ENCODE results near the gene JAM3.

JAM3 gene

GRCh38 chr11:134068829-134069425, at the start of gene JAM3:
JAM3 (plus strand) TSS chr11:134069072; CDS start chr11:134069084, 12 bp downstream.
- ATAC-seq, result peak; percentile 94 to 96

GRCh38 chr11:134019500-134019899, 49.4 kb upstream of the JAM3 start:
- ATAC-seq, result no peak

GRCh38 chr11:134020598-134020997, 48.3 kb upstream of the JAM3 start:
- no peak for ATAC-seq

- ATAC-seq, result no peak
Observed at GRCh38 chr11:134021326-134021725, 47.5 kb upstream of the JAM3 start.

GRCh38 chr11:134022748-134023147, 46.1 kb upstream of the JAM3 start:
- ATAC-seq, result no peak

- peak; percentile 40 to 52 for ATAC-seq
Observed at GRCh38 chr11:134024420-134025081, 44.3 kb upstream of the JAM3 start.

- ATAC-seq, result no peak
Observed at GRCh38 chr11:134025082-134025429, 43.8 kb upstream of the JAM3 start.

GRCh38 chr11:134026655-134027343, 42.1 kb upstream of the JAM3 start:
- ATAC-seq, result no peak

GRCh38 chr11:134027671-134028070, 41.2 kb upstream of the JAM3 start:
- ATAC-seq, result peak; percentile 36 to 50

- ATAC-seq, result no peak
Observed at GRCh38 chr11:134028368-134028920, 40.4 kb upstream of the JAM3 start.

GRCh38 chr11:134030853-134031252, 38.0 kb upstream of the JAM3 start:
- no peak for ATAC-seq

GRCh38 chr11:134032043-134032442, 36.8 kb upstream of the JAM3 start:
- no peak for ATAC-seq

- ATAC-seq, result no peak
Observed at GRCh38 chr11:134032501-134033091, 36.3 kb upstream of the JAM3 start.

GRCh38 chr11:134033276-134033675, 35.6 kb upstream of the JAM3 start:
- no peak for ATAC-seq

GRCh38 chr11:134033696-134034491, 35.0 kb upstream of the JAM3 start:
- ATAC-seq, result peak; percentile 89

GRCh38 chr11:134034496-134035381, 34.1 kb upstream of the JAM3 start:
- no peak for ATAC-seq

- ATAC-seq, result peak in 1 of 2 donors; percentile 1
Observed at GRCh38 chr11:134036492-134037045, 32.3 kb upstream of the JAM3 start.

GRCh38 chr11:134037046-134037908, 31.6 kb upstream of the JAM3 start:
- ATAC-seq, result peak; percentile 50 to 53

GRCh38 chr11:134038897-134039470, 29.9 kb upstream of the JAM3 start:
- no peak for ATAC-seq

Measured in activated CD4-positive, CD25-positive, alpha-beta regulatory T cell treated with anti-CD3 and anti-CD28 coated beads, Interleukin-2, amount 50 U/mL, for 24 hours (primary cell).